K562 (cell line): Measurements from ENCODE around the gene GJA5.

Experiments
- BRF1 ChIP-seq: IDR thresholded peaks from 3 replicates; pipeline ENCODE4 v1.6.1; 2011; ENCODE audit warnings: borderline replicate concordance, mild to moderate bottlenecking; ENCODE audit not compliant: insufficient read length; ENCODE audit errors: extremely low read depth
- CREB3 ChIP-seq: fragments of 450-650 bp; conservative IDR thresholded peaks from 2 replicates; pipeline ENCODE4 v1.6.1; 2016; ENCODE audit warnings: missing genetic modification characterization, low read depth, mild to moderate bottlenecking, missing compliant biosample characterization, moderate library complexity
- CTCF ChIP-seq, 3 experiments: IDR thresholded peaks in 2 of 3; conservative IDR thresholded peaks in 1 of 3; 2 replicates each; pipeline ENCODE4 v1.5.1; 2011 to 2012; ENCODE audit warnings: low read length in 3 of 3, mild to moderate bottlenecking in 3 of 3, control low read depth in 2 of 3, improper control_type of control experiment in 1 of 3, inconsistent platforms in 1 of 3, low read depth in 1 of 3, mixed read lengths in 1 of 3, moderate library complexity in 1 of 3; ENCODE audit not compliant: insufficient read depth in 2 of 3
- EP300 ChIP-seq: IDR thresholded peaks from 2 replicates; pipeline ENCODE4 v1.6.1; 2012; ENCODE audit warnings: low read length, improper control_type of control experiment
- MAX ChIP-seq: sonication (generic); formaldehyde crosslinking; IDR thresholded peaks from 2 replicates; pipeline ENCODE4 v1.9.0; 2022; ENCODE audit warnings: mild to moderate bottlenecking, missing genetic modification reagents
- NFE2L1 ChIP-seq: fragments of 450-650 bp; IDR thresholded peaks from 2 replicates; pipeline ENCODE4 v1.6.1; 2016; ENCODE audit warnings: missing genetic modification characterization, low read depth, mild to moderate bottlenecking, missing compliant biosample characterization, moderate library complexity, borderline replicate concordance
- PBX2 ChIP-seq, 2 experiments: IDR thresholded peaks in 1 of 2; conservative IDR thresholded peaks in 1 of 2; 2 replicates each; pipeline ENCODE4 v1.6.1; 2016; ENCODE audit warnings: low read depth in 2 of 2, mild to moderate bottlenecking in 1 of 2, missing compliant biosample characterization in 1 of 2, missing genetic modification characterization in 1 of 2, moderate library complexity in 1 of 2
- ZBED1 ChIP-seq: IDR thresholded peaks from 2 replicates; pipeline ENCODE4 v1.6.1; 2014
- ZNF324 ChIP-seq: fragments of 250-450 bp; sonication (Bioruptor Pico); IDR thresholded peaks from 2 replicates; pipeline ENCODE4 v1.4.0; 2020; ENCODE audit warnings: mild to moderate bottlenecking

GRCh38 chr1:147721716-147722115 is 38.7 kb downstream of the GJA5 start:
- TF ChIP-seq NFE2L1 (tag) (no peak), MAX (CRISPR knock-in tag) (no peak), PBX2 (CRISPR knock-in tag; IDR thresholded peaks at IDR 0.05; ENCODE audit: low read depth) (no peak), PBX2 (tag; conservative IDR thresholded peaks at IDR 0.05; ENCODE audit: low read depth) (no peak), CTCF (IDR thresholded peaks at IDR 0.05 in 2 of 3, conservative IDR thresholded peaks at IDR 0.05 in 1 of 3; ENCODE audit: insufficient read depth in 2 of 3, low read depth in 1 of 3, low read length in 3 of 3) (no peak), ZNF324 (CRISPR knock-in tag) (no peak), BRF1 (no peak), ZBED1 (no peak), EP300 (no peak), CREB3 (tag) (no peak)
